K562 (cell line): ENCODE data around the gene PPP1R1C. TPM values are rescaled to one million over a fixed set of nuclear protein-coding genes. Genes with fewer than 3 reads are reported as not detected.

ENCODE experiments used
- ATAC-seq: fragments of 200-7000 bp; cut with Tn5 transposase; 3 replicates; pipeline ENCODE4 v1.9.1; 2020; ENCODE audit warnings: moderate library complexity
- BruUV-seq: library from RNA; stranded (reverse); fragments of 400-500 nt; replicated peaks from 2 replicates; lab custom pipeline; 2021; lab: Mats Ljungman, UMichigan
- CTCF ChIA-PET: fragments of 300-600 bp; formaldehyde crosslinking; extraction: SDS; loops from one replicate; lab custom pipeline; 2021; ENCODE audit warnings: low intra/inter-chr PET ratio; lab: Yijun Ruan, JAX
- POLR2A ChIA-PET: fragments of 300-600, 350-650 bp; sonication (Branson Sonifier 250); formaldehyde crosslinking; extraction: SDS; loops from one replicate; lab custom pipeline; 2021; ENCODE audit warnings: antibody characterized with exemption, inconsistent platforms; lab: Yijun Ruan, JAX
- DNase-seq, 4 experiments: peaks; one replicate each; pipeline versions ENCODE4 v3.0.0 to v3.0.0-alpha.2; 2011 to 2018; ENCODE audit warnings: low spot score in 3 of 4, mixed read lengths in 3 of 4; ENCODE audit errors: extremely low read depth in 1 of 4
- FAIRE-seq: peaks from 2 replicates; lab custom pipeline; 2011; peaks lifted over from hg19 to GRCh38; lab: Jason Lieb, UNC
- H2AFZ ChIP-seq: 2 replicates; pipeline ENCODE4 v1.6.0; 2011; ENCODE audit warnings: low read depth, low read length, control low read depth, inconsistent platforms
- H3K27ac ChIP-seq: fragments of 200-600 bp; 3 replicates; pipeline ENCODE4 v1.8.0; 2011; ENCODE audit warnings: low read depth, mild to moderate bottlenecking, control low read depth, inconsistent platforms, low read length, moderate library complexity, mixed read lengths; ENCODE audit errors: extremely low read depth
- H3K27me3 ChIP-seq, 2 experiments: fragments of 300-600 bp in 1 of 2; 2 replicates in 1 of 2; 3 replicates in 1 of 2; pipeline versions ENCODE4 v1.6.0 to v1.8.0; 2011; ENCODE audit warnings: inconsistent platforms in 2 of 2, low read length in 2 of 2, mild to moderate bottlenecking in 1 of 2, mixed read lengths in 1 of 2, moderate library complexity in 1 of 2; ENCODE audit not compliant: control insufficient read depth in 2 of 2, insufficient read depth in 2 of 2
- H3K36me3 ChIP-seq: fragments of 300-600 bp; 3 replicates; pipeline ENCODE4 v1.8.0; 2011; ENCODE audit warnings: mild to moderate bottlenecking, low read length, inconsistent platforms; ENCODE audit not compliant: control insufficient read depth, insufficient read depth
- H3K4me1 ChIP-seq, 2 experiments: fragments of 200-600 bp in 1 of 2; replicated peaks in 1 of 2; 2 replicates in 1 of 2; 3 replicates in 1 of 2; pipeline versions ENCODE4 v1.5.1 to v1.8.0; 2011; ENCODE audit warnings: inconsistent platforms in 2 of 2, low read length in 2 of 2, mild to moderate bottlenecking in 1 of 2, mixed read lengths in 1 of 2, moderate library complexity in 1 of 2; ENCODE audit not compliant: control insufficient read depth in 2 of 2, insufficient read depth in 2 of 2
- H3K4me2 ChIP-seq: 2 replicates; pipeline ENCODE4 v1.6.1; 2011; ENCODE audit warnings: low read length, control low read depth, inconsistent platforms, mixed read lengths; ENCODE audit not compliant: insufficient read depth
- H3K4me3 ChIP-seq: fragments of 200-600 bp; sonication (generic), shearing (Covaris generic); 2 replicates; pipeline ENCODE4 v1.5.1; 2016; ENCODE audit warnings: control low read depth, inconsistent platforms
- H3K79me2 ChIP-seq: fragments of 200-600 bp; 3 replicates; pipeline ENCODE4 v1.8.0; 2011; ENCODE audit warnings: low read length, inconsistent platforms; ENCODE audit not compliant: control insufficient read depth, insufficient read depth
- H3K9ac ChIP-seq, 2 experiments: 2 replicates each; pipeline versions ENCODE4 v1.6.0 to v1.6.1; 2011; ENCODE audit warnings: low read depth in 2 of 2, low read length in 2 of 2, control low read depth in 1 of 2, inconsistent platforms in 1 of 2, mild to moderate bottlenecking in 1 of 2, mixed read lengths in 1 of 2; ENCODE audit not compliant: insufficient read depth in 1 of 2
- H3K9me1 ChIP-seq: one replicate; pipeline ENCODE4 v1.6.0; 2011; ENCODE audit warnings: inconsistent platforms, mild to moderate bottlenecking, low read length, moderate library complexity; ENCODE audit not compliant: control insufficient read depth, insufficient read depth
- H3K9me3 ChIP-seq: replicated peaks from 2 replicates; pipeline ENCODE4 v1.5.1; 2011; ENCODE audit warnings: low read depth, low read length, inconsistent platforms; ENCODE audit not compliant: control insufficient read depth, insufficient read depth
- H4K20me1 ChIP-seq: replicated peaks from 2 replicates; pipeline ENCODE4 v1.6.1; 2011; ENCODE audit warnings: low read length, inconsistent platforms, mixed read lengths; ENCODE audit not compliant: control insufficient read depth, insufficient read depth
- CC2D1A ChIP-seq: fragments of 450-650 bp; IDR thresholded peaks from 2 replicates; pipeline ENCODE4 v1.6.1; 2017; ENCODE audit warnings: mild to moderate bottlenecking
- MCM2 ChIP-seq: fragments of 450-650 bp; IDR thresholded peaks from 2 replicates; pipeline ENCODE4 v1.6.1; 2017; ENCODE audit warnings: low read depth, mild to moderate bottlenecking
- NCOA1 ChIP-seq: fragments of 450-650 bp; IDR thresholded peaks from 2 replicates; pipeline ENCODE4 v1.6.1; 2016; ENCODE audit warnings: low read depth
- SPI1 ChIP-seq: IDR thresholded peaks from 2 replicates; pipeline ENCODE4 v1.6.1; 2011; ENCODE audit warnings: low read depth, low read length, control low read depth, borderline replicate concordance
- ZC3H11A ChIP-seq: IDR thresholded peaks from 2 replicates; pipeline ENCODE4 v1.6.1; 2012; ENCODE audit warnings: low read depth, low read length, improper control_type of control experiment
- WGBS: fragments of 100-300 bp; shearing (Covaris generic); methylation state at CpG from one replicate; pipeline ENCODE4 v1.1.6; 2016; ENCODE audit warnings: low coverage, mixed read lengths; ENCODE audit not compliant: insufficient coverage; ENCODE audit errors: missing lambda C conversion rate; 5-methylcytosine and 5-hydroxymethylcytosine counted together
- in situ Hi-C: fragments of 300-500 bp; cut with MboI; formaldehyde crosslinking; loops from 4 replicates; pipeline ENCODE4 v1.15.0; 2018; ENCODE audit warnings: inconsistent platforms, mixed read lengths
- intact Hi-C: fragments of 100-400 bp; cut with micrococcal nuclease; formaldehyde crosslinking; loops from 2 replicates; pipeline ENCODE4 v1.14.2; 2022
- polyA plus RNA-seq, 8 experiments: library from polyadenylated mRNA; depleted of rRNA in 4 of 8; stranded (reverse) in 5 of 8; unstranded in 3 of 8; fragments of >200 nt; fragmentation: Nextera tagmentation in 2 of 8; fragmentation: Illumina TruSeq in 1 of 8; extraction: Ambion mirVana in 2 of 8; extraction: Trizol in 1 of 8; gene quantifications; 2 replicates each; pipeline versions ENCODE4 v1.2.1 to v1.2.3, GENCODE V29; 2011 to 2014; ENCODE audit warnings: inconsistent platforms in 1 of 8, missing spikeins in 1 of 8
- total RNA-seq, 7 experiments: library from RNA; depleted of rRNA in 6 of 7; stranded (reverse); fragments of >200 nt in 6 of 7; fragmentation: Illumina TruSeq in 2 of 7; extraction: Trizol in 2 of 7; gene quantifications; 2 replicates each; pipeline versions ENCODE4 v1.2.1 to v1.2.3, GENCODE V29; 2011 to 2021; ENCODE audit warnings: low replicate concordance in 1 of 7
- TF ChIP-seq, protein P1 (sequence below), 3 experiments: IDR thresholded peaks in 2 of 3; conservative IDR thresholded peaks in 1 of 3; 2 replicates each; pipeline ENCODE4 v1.5.1; 2011 to 2012; ENCODE audit warnings: low read length in 3 of 3, mild to moderate bottlenecking in 3 of 3, control low read depth in 2 of 3, improper control_type of control experiment in 1 of 3, inconsistent platforms in 1 of 3, low read depth in 1 of 3, mixed read lengths in 1 of 3, moderate library complexity in 1 of 3; ENCODE audit not compliant: insufficient read depth in 2 of 3

PPP1R1C gene
- total and polyA plus RNA-seq, 9 of the 15 experiments (the other 6 are each of a cell fraction or from before 2014, with no cell fraction given) = 0.09 to 0.64 (median 0.40) TPM; not detected in 2

- WGBS = 0% methylated on average over 4 of the region's 4 CpGs
- peak overlapping the region; percentile 92 for H2AFZ ChIP-seq
- H3K36me3 ChIP-seq = no peaks in the 10 kb centered on the region
- DNase-seq = no peak
- no peaks in the 10 kb centered on the region for H3K9me3 ChIP-seq
- intact Hi-C loops = loop anchor here (1.0 kb wide), 1 partner anchor 211 kb away; no protein-coding TSS in a partner anchor
- ATAC-seq = peak; percentile 44
- H3K27me3 ChIP-seq = no peaks in the 10 kb centered on the region
- no peak overlapping the region; a peak in 1 of 4 replicates for H3K9ac ChIP-seq
- POLR2A ChIA-PET = interaction anchor here (1.3 kb wide), 1 partner anchor 8 kb away, joined by 3 read pairs; no protein-coding TSS in a partner anchor
- peak overlapping the region; percentile 40 for H3K4me3 ChIP-seq
- no peaks in the 10 kb centered on the region for H3K4me1 ChIP-seq
- TSS peak; percentile 86 for BruUV-seq
- CTCF ChIA-PET = interaction anchor here (1.1 kb wide), 1 partner anchor 210 kb away, joined by 3 read pairs; no protein-coding TSS in a partner anchor
- H3K79me2 ChIP-seq = no peaks in the 10 kb centered on the region
- in situ Hi-C loops = no loop called here
- no peaks in the 10 kb centered on the region for H4K20me1 ChIP-seq
- TF ChIP-seq NCOA1 (no peak), SPI1 (0 out of 2 replicates have a peak, but pooled peaks have one; percentile 6), MCM2 (no peak), ZC3H11A (no peak), CC2D1A (0 out of 2 replicates have a peak, but pooled peaks have one; percentile 4)
- TF ChIP-seq, protein P1, sequence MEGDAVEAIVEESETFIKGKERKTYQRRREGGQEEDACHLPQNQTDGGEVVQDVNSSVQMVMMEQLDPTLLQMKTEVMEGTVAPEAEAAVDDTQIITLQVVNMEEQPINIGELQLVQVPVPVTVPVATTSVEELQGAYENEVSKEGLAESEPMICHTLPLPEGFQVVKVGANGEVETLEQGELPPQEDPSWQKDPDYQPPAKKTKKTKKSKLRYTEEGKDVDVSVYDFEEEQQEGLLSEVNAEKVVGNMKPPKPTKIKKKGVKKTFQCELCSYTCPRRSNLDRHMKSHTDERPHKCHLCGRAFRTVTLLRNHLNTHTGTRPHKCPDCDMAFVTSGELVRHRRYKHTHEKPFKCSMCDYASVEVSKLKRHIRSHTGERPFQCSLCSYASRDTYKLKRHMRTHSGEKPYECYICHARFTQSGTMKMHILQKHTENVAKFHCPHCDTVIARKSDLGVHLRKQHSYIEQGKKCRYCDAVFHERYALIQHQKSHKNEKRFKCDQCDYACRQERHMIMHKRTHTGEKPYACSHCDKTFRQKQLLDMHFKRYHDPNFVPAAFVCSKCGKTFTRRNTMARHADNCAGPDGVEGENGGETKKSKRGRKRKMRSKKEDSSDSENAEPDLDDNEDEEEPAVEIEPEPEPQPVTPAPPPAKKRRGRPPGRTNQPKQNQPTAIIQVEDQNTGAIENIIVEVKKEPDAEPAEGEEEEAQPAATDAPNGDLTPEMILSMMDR (IDR thresholded peaks at IDR 0.05 in 2 of 3, conservative IDR thresholded peaks at IDR 0.05 in 1 of 3; ENCODE audit: insufficient read depth in 2 of 3, low read depth in 1 of 3, low read length in 3 of 3) = 0 out of 6 replicates have a peak, but pooled peaks of 1 of the 3 experiments have one; percentile 4
- H3K4me2 ChIP-seq = peak overlapping the region; percentile 64
- no peak for FAIRE-seq
- H3K27ac ChIP-seq = peak overlapping the region; percentile 50; the same call in 1 of the 3 replicates
- H3K9me1 ChIP-seq = no peaks in the 10 kb centered on the region
Observed at GRCh38 chr2:181954538-181954883, 31.1 kb upstream of the PPP1R1C start.
